Left cardiac atrium (tissue), 4 donors: ENCODE measurements around the gene CXCR5. TPM values are rescaled to one million over a fixed set of nuclear protein-coding genes. Genes with fewer than 3 reads are reported as not detected.
"Not testable (repeated sequence)": the region's sequence is repeated elsewhere in the genome, so short reads cannot be mapped to it uniquely, and the experiment has no call there.

Source experiments
- ATAC-seq, 2 donors: fragments of 200-7000 bp; cut with Tn5 transposase; one replicate each; pipeline ENCODE4 v1.9.1; 2020; ENCODE audit warnings: mild to moderate bottlenecking in 2 of 2, moderate library complexity in 2 of 2
- DNase-seq: peaks from one replicate; pipeline ENCODE4 v3.0.0-alpha.2; 2020
- intact Hi-C, 2 donors: fragments of 100-400 bp; cut with DNase I; formaldehyde crosslinking; loops; one replicate each; pipeline versions ENCODE4 v1.14.1 to v1.15.1; 2022 to 2023
- long read RNA-seq: library from polyadenylated mRNA; unstranded; transcript quantifications from one replicate; pipeline ENCODE4 v2.0.0, GENCODE V29; 2021
- total RNA-seq, 2 donors: library from RNA; stranded (reverse); fragmentation: NEBNext Ultra II Directional; extraction: Animal tissue kit (Norgen Biotek cat#: 25700); gene quantifications; one replicate each; pipeline ENCODE4 v1.2.1, GENCODE V29; 2021
- donor health status: DM: no; HTN: yes; CAD: no.
- donor health status: DM: no; HTN: yes; CAD: no; lungs with severe emphysema.
- donor health status: DM: yes; HTN: yes; CAD: no.
- donor health status: Dilated cardiomyopathy.

The CXCR5 gene
- total RNA-seq: not detected
- long read RNA-seq, partial matches to known transcripts: 0 of 1 reads
- long read RNA-seq, other reads (novel, unspliced or antisense): 1 of 1 reads

DNA sequence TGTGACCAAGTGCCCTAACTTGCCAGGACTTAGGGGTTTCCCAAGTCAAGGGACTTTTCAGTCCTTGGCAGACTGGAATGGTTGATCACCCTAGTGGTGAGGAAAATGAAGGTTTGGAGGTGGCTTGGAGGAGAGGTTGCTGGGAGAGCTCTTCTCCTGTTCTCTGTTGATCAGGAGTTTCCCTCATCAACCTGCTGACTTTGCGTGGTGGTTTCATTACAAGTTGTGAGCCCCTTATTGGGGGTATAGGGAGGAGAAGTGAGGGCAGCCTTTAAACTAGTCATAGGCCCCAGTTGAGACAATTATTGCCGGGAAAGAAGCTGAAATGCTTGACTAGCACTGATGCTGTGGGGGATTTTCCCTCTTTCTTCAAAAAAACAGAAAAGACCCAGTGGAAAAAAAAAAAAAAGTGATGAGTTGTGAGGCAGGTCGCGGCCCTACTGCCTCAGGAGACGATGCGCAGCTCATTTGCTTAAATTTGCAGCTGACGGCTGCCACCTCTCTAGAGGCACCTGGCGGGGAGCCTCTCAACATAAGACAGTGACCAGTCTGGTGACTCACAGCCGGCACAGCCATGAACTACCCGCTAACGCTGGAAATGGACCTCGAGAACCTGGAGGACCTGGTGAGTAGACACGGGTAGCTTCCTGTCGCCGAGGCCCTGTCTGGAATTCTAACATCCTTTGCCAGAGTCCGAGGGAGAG lies at the start of gene CXCR5:
CXCR5 (plus strand) TSS at position 525 of the 704 bp plus-strand sequence; CDS start at position 575, 50 bp downstream.
- intact Hi-C loops: no loop called here
- no peak for ATAC-seq
- no peak for DNase-seq

DNA sequence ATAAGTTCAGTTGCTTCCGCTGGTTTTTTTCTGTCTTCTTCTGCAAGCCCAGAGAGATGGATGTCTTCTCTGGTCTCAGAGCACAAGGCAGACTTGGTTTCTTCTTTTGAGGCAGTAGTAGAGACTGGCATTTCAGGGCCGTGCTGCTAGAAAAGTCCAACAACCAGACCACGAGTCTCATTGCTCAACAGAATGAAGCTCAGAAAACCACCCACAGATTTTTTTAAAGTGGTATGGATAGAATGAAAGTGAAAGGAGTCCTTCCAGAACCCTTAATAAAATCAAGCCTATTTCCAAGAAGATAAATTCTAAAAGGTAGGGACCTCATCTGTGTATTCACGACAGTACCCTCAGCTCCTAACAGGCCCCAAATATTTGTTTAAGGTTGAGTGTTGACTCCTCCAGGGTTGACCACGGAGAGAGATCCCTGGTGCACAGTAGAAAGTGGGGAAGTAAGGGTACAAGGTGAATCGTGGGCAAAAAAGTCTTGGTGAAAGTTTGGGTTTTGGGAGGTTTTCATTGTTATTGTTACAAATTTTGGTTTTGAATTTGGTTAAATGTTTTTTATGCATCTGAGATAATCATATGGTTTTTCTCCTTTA lies 49.2 kb upstream of the CXCR5 start:
- intact Hi-C loops: no loop called here
- DNase-seq (no peak), ATAC-seq (no peak)

DNA sequence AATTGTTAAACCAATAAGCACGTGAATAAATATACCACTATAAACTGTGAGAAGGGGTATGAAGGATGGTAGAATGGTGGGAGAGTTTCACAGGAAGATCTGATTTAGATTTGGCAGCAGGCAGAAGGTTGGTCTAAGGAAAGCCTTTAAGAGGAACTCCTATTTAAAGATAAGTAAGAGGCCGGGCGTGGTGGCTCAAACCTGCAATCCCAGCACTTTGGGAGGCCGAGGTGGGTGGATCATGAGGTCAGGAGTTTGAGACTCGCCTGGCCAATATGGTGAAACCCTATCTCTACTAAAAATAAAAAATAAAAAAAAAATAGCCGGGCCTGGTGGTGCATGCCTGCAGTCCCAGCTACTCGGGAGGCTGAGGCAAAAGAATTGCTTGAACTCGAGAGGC lies 45.8 kb upstream of the CXCR5 start:
- ATAC-seq (no peak), DNase-seq (no peak)
- intact Hi-C loops: no loop called here

GRCh38 chr11:118838905-118839553 lies 44.7 kb upstream of the CXCR5 start:
- intact Hi-C loops: no loop called here
- DNase-seq: no peak
- no peak for ATAC-seq

DNA sequence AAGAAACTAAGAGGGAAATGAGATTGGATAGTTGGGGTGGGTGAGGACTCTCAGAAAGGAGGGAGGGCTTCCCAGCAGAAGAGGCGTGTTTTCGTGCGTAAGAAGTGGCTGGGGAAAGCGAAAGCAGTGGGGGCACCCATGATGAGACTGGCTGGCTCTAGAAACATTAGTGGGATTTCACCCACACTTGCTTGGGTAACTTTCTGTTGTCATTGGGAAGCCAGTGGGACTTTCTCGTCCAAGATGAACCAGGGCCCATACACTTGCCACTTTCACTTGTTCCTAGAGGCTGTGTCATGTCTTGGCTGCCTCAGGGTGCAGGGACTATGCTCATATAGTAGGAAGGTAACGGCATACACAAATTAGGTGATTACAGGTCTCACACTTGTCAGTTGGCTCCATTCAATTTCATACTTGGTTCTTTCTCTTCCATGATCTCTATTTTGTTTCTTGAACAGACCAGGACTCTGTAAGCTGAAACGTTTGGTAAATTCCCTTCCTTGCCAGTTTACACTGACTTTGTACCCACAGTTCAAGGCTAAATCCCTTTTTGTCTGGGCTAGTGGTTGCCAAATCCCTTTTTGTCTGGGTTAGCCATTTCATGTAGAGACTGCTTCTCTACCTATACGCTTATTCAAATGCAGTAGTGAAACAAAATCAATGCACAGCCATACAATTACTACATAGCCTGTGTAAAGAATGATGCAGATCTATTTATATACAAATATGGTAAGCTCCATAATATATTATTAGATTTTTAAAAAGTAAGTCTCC lies 42.0 kb upstream of the CXCR5 start:
- intact Hi-C loops: no loop called here
- ATAC-seq (no peak), DNase-seq (no peak)

GRCh38 chr11:118842369-118842768 lies 41.3 kb upstream of the CXCR5 start:
- peak in 1 of 2 donors; percentile 63 for ATAC-seq
- DNase-seq: no peak
- intact Hi-C loops: no loop called here

GRCh38 chr11:118842843-118843242 lies 40.8 kb upstream of the CXCR5 start:
- ATAC-seq, DNase-seq, intact Hi-C loops: not testable (repeated sequence)

- DNase-seq (no peak), ATAC-seq (no peak)
- intact Hi-C loops: no loop called here
Observed at GRCh38 chr11:118843565-118843964, 40.1 kb upstream of the CXCR5 start.

GRCh38 chr11:118845369-118845768 lies 38.3 kb upstream of the CXCR5 start:
- intact Hi-C loops: no loop called here
- DNase-seq (no peak), ATAC-seq (no peak)

DNA sequence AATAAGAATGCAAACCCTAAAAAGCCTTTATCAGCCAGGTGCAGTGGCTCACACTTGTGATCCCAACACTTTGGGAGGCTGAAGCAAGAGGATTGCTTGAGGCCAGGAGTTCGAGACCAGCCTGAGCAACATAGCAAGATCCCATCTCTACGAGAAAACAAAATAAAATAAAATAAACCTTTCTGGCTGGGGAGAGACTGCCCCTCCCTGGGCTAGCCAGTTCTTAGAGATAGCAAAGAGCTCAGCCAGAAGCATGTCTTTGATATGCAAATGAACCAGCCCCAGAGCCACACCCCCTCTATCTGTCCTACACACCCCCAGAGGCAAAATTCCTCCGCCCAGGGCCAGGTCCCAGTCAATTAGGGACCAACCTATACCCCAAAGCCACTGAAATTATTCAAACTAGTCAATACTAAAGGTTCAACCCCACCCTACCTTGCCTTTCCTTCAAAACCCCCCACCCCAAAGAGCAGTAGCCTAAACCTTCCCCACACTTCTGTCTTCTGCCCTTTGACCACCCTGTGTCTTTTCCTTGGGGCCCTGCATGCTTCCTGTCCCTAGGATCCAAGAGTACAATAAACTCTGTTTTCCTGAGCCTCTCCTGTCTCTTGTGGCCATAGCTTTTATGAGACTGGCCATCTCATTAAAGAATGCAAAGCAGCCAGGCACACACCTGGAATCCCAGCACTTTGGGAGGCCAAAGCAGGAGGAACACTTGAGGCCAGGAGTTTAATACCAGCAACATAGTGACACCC lies 37.3 kb upstream of the CXCR5 start:
- DNase-seq (no peak), ATAC-seq (no peak)
- intact Hi-C loops: no loop called here

GRCh38 chr11:118849825-118850224 lies 33.9 kb upstream of the CXCR5 start:
- no peak for ATAC-seq
- no peak for DNase-seq
- intact Hi-C loops: no loop called here

GRCh38 chr11:118851970-118852369 lies 31.7 kb upstream of the CXCR5 start:
- DNase-seq (no peak), ATAC-seq (no peak)
- intact Hi-C loops: no loop called here

GRCh38 chr11:118853678-118854077 lies 30.0 kb upstream of the CXCR5 start:
- DNase-seq (no peak), ATAC-seq (no peak)
- intact Hi-C loops: no loop called here

DNA sequence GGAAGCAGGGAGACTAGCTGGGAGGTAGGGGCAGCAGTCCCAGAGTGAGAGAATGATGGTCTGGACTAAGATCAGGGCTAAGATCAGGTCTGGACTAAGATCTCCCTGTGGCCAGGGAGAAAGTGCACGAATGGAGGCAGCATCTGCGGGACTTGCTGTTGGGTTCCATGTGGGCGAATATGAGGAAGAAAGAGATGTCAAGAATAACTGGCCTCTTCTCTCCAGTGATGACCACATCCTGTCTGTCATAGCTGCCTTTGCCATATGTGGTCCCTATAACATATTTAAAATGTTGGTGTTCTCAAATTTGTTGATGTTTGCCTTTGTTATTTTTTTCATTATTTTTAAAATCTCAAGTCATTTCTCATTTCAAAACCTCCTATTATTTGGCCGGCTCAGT lies 27.4 kb upstream of the CXCR5 start:
- no peak for ATAC-seq
- DNase-seq: no peak
- intact Hi-C loops: no loop called here

GRCh38 chr11:118857385-118857784 lies 26.3 kb upstream of the CXCR5 start:
- no peak for DNase-seq
- no peak for ATAC-seq
- intact Hi-C loops: no loop called here

- intact Hi-C loops: no loop called here
Observed at GRCh38 chr11:118859973-118860372, 23.7 kb upstream of the CXCR5 start.

GRCh38 chr11:118868659-118869058 lies 15.0 kb upstream of the CXCR5 start:
- intact Hi-C loops: no loop called here
- ATAC-seq (no peak), DNase-seq (no peak)

More at GRCh38 chr11:118859973-118860372, 23.7 kb upstream of the CXCR5 start:
- ATAC-seq (no peak), DNase-seq (no peak)

DNA sequence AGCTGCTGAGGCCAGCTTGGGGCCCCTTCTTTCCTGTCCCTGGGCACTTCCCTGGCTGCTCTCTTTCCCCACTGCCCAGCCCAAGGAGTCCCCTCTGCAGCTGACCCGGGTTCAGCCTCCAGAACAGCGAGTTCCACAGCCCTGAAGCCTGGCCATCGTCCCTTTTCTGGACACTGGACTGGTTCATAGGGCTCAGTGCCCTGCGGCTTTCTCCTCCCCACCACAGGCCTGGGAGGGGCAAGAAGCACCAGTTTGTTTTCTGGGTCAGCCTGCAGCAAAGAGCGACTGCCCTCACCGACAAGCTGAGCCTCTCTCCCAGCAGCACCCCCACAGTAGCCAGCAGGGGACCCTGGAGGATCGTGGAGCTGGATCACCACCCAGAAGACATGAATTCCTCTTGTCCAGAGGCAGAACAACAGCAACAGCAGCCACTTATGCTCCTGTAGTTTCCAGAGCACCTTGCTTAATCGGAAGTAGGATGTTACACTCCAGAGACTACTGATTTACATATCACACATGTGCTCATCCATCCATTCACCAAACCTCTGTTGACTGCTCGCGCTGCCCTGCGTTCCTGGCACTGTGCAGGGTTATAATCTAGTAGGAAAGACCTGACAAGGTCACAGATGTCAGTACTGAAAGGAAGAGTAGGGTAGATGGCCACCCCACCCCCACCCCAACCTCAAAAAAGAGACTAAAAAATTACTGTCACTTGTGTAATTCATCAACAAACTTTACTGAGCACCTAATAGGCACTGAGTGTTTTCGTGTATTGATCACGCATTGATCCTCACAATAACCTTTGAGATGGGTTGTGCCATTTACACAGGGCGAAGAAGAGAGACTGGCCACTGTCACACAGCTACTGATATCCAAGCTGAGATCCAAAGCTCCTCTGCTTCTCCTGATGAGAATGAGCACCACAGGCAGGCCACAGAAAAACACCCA lies 13.0 kb upstream of the CXCR5 start:
- ATAC-seq (peak; percentile 81 to 85), DNase-seq (peak; percentile 69)
- intact Hi-C loops: loop anchor here in 1 of 2 donors (5.0 kb wide), 1 partner anchor 78 kb away; the partner anchor contains the start of gene DDX6
